A172 (cell line): ENCODE measurements around the gene CUEDC2. TPM values are rescaled to one million over a fixed set of nuclear protein-coding genes. Genes with fewer than 3 reads are reported as not detected.

ENCODE experiments used
- total RNA-seq: library from RNA; depleted of rRNA; stranded (reverse); fragments of >200 nt; shearing (Covaris generic); gene quantifications from 2 replicates; pipeline ENCODE4 v1.2.3, GENCODE V29; 2014; rRNA removed

CUEDC2 gene
- total RNA-seq, 1 experiment from 2014 or later, result 121 TPM

Other genes with a start within 250 kb of the CUEDC2 start
- not detected in 2 replicates for gene ELOVL3, start 206.3 kb downstream of the CUEDC2 start, total RNA-seq
- not detected in 2 replicates for gene PITX3, start 191.1 kb downstream of the CUEDC2 start, total RNA-seq
- 31.9 and 32.9 TPM in 2 replicates for gene GBF1, start 187.0 kb downstream of the CUEDC2 start, total RNA-seq
- gene NFKB2, start 36.9 kb downstream of the CUEDC2 start, total RNA-seq, result 60.9 and 63.0 TPM in 2 replicates
- gene PSD, start 13.8 kb downstream of the CUEDC2 start, total RNA-seq, result 0.07 TPM in 1 of 2 replicates, not detected in the other
- gene FBXL15, start 11.7 kb downstream of the CUEDC2 start, total RNA-seq, result 14.6 and 20.0 TPM in 2 replicates
- not detected in 2 replicates for gene C10orf95, start 19.0 kb upstream of the CUEDC2 start, total RNA-seq
- 163 and 193 TPM in 2 replicates for gene ACTR1A, start 70.1 kb upstream of the CUEDC2 start, total RNA-seq
- gene SUFU, start 71.4 kb upstream of the CUEDC2 start, total RNA-seq, result 3.7 and 4.9 TPM in 2 replicates
- gene TRIM8, start 211.9 kb upstream of the CUEDC2 start, total RNA-seq, result 66.8 and 68.3 TPM in 2 replicates